ENCODE results near the gene ASB15.
A peak's percentile ranks its signal among the peaks of the same experiment; 100 is the strongest.

The ASB15 gene

GRCh38 chr7:123660514-123661354 lies 59.1 kb downstream of the ASB15 start:
- no peak overlapping the region for H3K4me3 ChIP-seq (ENCODE audit: low read depth, low read length)
- DNase-seq (ENCODE audit: low read depth): no peak
- TF ChIP-seq CTCF (conservative IDR thresholded peaks at IDR 0.05; ENCODE audit: low read depth, low read length): no peak

DNA sequence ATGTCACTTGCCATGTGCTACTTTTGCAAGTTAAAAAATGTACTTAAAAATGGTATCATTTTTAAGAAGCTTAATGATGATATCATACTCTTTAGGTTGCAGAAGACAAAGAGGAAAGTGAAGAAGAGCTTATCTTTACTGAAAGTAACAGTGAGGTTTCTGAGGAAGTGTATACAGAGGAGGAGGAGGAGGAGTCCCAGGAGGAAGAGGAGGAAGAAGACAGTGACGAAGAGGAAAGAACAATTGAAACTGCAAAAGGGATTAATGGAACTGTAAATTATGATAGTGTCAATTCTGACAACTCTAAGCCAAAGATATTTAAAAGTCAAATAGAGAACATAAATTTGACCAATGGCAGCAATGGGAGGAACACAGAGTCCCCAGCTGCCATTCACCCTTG lies 60.1 kb downstream of the ASB15 start:
- no peak overlapping the region for H3K4me3 ChIP-seq (ENCODE audit: low read depth, low read length)
- no peak for TF ChIP-seq CTCF (conservative IDR thresholded peaks at IDR 0.05; ENCODE audit: low read depth, low read length)

GRCh38 chr7:123662293-123662692 lies 60.7 kb downstream of the ASB15 start:
- DNase-seq (ENCODE audit: low read depth): no peak
- no peak for TF ChIP-seq CTCF (conservative IDR thresholded peaks at IDR 0.05; ENCODE audit: low read depth, low read length)

More for the DNA sequence above, 60.1 kb downstream of the ASB15 start:
- no peak for DNase-seq (ENCODE audit: low read depth)

DNA sequence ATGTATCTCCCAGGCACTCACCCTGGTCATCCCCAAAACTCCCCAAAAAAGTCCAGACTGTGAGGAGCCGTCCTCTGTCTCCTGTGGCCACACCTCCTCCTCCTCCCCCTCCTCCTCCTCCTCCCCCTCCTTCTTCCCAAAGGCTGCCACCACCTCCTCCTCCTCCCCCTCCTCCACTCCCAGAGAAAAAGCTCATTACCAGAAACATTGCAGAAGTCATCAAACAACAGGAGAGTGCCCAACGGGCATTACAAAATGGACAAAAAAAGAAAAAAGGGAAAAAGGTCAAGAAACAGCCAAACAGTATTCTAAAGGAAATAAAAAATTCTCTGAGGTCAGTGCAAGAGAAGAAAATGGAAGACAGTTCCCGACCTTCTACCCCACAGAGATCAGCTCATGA lies 61.1 kb downstream of the ASB15 start:
- TF ChIP-seq CTCF (conservative IDR thresholded peaks at IDR 0.05; ENCODE audit: low read depth, low read length): no peak
- no peak for DNase-seq (ENCODE audit: low read depth)
- no peak overlapping the region for H3K4me3 ChIP-seq (ENCODE audit: low read depth, low read length)

More at GRCh38 chr7:123662293-123662692, 60.7 kb downstream of the ASB15 start:
- no peak overlapping the region for H3K4me3 ChIP-seq (ENCODE audit: low read depth, low read length)

GRCh38 chr7:123663200-123663599 lies 61.6 kb downstream of the ASB15 start:
- H3K4me3 ChIP-seq (ENCODE audit: low read depth, low read length): no peak overlapping the region
- DNase-seq (ENCODE audit: low read depth): no peak
- no peak for TF ChIP-seq CTCF (conservative IDR thresholded peaks at IDR 0.05; ENCODE audit: low read depth, low read length)

DNA sequence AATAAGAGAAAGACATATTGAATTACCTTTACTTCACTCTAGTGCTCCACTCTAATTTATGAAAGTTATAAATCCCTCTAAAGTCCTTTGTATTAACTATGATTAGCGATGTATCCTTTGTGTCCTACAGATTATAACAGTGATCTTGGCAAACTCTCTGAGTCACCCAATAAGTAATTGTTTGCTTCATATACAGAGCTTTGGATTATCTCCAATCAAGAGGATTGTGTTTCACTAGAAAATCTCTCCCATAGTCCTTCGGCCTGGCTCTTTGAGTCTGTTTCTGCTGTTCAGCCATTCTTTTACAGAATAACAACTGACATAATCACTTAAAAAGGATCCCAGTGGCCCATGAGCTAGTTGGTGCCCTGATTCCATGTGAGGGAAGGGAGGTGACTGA lies 63.5 kb downstream of the ASB15 start:
- TF ChIP-seq CTCF (conservative IDR thresholded peaks at IDR 0.05; ENCODE audit: low read depth, low read length): no peak
- no peak overlapping the region for H3K4me3 ChIP-seq (ENCODE audit: low read depth, low read length)
- DNase-seq (ENCODE audit: low read depth): peak; percentile 26

GRCh38 chr7:123665896-123666295 lies 64.3 kb downstream of the ASB15 start:
- TF ChIP-seq CTCF (conservative IDR thresholded peaks at IDR 0.05; ENCODE audit: low read depth, low read length): no peak
- no peak overlapping the region for H3K4me3 ChIP-seq (ENCODE audit: low read depth, low read length)
- no peak for DNase-seq (ENCODE audit: low read depth)
